Measurements from ENCODE around the gene UNCX.
"Not testable (repeated sequence)": the region's sequence is repeated elsewhere in the genome, so short reads cannot be mapped to it uniquely, and the experiment has no call there.

The UNCX gene

DNA sequence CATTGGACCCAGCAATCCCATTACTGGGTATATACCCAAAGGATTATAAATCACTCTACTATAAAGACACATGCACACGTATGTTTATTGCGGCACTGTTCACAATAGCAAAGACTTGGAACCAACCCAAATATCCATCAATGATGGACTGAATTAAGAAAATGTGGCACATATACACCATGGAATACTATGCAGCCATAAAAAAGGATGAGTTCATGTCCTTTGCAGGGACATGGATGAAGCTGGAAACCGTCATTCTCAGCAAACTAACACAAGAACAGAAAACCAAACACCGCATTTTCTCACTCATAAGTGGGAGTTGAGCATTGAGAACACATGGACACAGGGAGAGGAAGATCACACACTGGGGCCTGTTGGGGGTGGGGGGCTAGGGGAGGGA is 47.2 kb downstream of the UNCX start:
- DNase-seq: not testable (repeated sequence)

DNA sequence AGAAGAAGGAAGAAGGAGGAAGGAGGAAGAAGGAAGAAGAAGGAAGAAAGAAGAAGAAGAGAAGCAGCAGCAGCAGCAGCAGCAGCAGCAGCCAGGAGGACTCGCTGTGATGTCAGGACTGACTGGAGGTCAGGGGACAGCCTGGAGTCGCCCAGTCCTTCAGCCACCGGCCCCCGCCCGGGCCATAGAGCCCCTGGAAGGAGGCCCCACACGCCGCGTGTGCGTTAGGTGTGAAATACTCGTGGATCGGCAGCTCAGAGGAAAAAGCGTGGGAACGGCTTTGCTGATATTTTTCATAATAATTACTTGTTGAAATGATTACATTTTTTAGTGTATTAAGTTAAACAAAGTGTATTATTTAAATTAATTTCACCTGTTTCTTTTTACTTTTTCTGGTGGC is 48.4 kb downstream of the UNCX start:
- DNase-seq: no peak

DNA sequence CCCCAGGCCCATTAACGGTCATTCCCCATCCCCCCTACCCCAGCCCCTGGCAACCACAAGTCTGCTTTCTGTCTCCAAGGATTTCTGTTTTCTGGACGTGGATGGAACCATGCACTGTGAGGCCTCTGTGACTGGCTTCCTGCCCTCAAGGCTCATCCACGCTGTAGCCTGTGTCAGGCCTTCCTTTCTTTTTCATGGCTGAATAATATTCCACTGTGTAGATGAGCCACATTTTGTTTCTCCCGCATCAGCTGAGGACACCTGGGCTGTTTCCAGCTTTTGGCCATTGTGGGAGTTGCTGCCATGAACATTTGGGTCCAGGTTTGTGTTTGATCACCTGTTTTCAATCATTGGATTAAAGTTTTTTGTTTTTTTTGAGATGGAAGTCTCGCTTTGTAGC is 50.0 kb downstream of the UNCX start:
- no peak for DNase-seq

DNA sequence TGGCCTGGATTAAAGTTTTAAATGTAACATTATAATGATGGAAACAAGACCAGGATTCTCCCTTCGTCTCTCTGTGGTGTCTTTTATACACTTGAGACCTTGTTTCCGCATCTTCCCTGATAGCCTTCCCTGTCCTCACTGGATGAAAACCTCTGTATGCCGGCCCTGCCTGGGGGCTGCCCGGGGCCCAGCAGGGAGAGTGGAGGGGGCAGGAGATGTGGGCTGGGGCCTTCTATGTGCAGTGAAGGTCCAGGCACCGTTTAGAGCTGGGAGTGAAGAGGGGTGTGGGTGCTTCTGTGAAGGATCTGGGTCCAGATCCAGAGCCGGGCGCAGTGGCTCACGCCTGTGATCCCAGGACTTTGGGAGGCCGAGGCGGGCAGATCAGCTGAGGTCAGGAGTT is 50.7 kb downstream of the UNCX start:
- no peak for DNase-seq

DNA sequence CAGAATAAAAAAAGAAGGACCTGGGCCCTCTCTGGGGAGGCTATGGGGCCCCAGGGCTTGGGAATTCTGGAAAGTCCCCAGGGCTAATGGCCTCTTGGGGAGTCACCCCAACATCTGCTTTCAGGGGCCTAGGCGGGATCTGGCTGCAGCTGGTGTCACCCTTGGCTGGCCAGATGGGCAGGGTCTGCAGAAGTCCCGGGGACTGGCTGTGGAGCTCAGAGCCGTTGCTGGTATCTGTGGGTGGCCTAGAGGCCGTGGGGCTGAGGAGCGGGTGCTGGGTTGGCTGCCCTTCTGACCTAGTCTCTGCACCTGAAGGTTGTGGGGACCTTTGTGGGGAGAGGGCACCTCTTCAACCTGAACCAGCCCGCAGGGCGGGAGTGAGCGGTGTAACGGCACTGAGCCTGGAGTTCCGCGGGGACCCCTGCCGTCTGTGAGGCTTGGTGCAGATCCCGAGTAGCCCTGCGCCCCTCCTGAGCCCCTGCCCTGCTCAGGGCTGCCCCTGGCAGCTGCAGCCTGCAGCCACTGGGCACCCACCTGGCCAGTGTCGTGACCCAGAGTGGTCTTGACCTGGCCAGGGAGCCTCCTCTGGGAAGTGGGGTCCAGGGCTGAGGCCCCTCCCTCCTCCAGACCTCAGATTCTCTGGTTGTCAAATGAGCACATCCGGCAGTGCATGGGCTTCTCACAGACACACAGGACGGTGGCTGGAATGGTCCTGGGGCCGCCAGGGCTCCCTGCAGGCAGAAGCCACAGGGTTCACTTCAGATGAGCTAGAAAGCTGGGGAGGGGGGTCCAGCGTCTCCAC is 51.5 kb downstream of the UNCX start:
- DNase-seq: no peak

DNA sequence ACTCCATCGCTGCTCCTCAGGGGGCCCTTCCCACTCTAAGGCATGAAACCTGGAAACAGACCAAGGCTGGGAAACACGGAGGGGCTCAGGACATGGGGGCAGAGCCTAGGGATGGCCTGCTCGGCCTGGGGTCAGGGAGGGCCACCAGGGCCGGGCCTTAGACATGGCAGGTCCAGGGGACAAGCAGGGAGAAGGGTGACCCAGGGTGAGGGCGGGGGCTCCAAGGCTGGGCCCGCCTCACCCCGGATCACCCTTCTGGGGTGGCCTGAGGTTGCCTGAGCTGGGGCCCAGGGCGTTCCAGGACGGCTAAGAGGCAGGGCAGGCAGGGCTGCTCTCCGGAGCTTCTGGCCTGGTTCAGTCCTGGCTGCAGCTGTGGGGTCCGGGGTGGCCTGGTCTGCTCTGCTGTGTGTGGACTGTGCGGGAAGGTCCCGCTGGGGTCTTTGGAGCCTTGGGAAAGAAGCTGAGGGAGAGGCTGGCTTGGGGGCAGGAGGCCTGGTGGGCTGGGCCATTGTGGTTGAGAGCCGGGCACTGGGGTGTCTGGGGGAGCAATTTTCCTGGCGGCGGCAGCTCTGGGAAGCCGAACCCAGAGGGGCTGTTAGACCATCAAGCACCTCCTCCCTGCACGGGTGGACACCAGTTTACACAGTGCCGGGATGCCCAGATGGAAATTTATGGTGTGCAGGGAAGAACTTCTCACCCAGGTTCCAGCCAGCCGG is 52.2 kb downstream of the UNCX start:
- no peak for DNase-seq

DNA sequence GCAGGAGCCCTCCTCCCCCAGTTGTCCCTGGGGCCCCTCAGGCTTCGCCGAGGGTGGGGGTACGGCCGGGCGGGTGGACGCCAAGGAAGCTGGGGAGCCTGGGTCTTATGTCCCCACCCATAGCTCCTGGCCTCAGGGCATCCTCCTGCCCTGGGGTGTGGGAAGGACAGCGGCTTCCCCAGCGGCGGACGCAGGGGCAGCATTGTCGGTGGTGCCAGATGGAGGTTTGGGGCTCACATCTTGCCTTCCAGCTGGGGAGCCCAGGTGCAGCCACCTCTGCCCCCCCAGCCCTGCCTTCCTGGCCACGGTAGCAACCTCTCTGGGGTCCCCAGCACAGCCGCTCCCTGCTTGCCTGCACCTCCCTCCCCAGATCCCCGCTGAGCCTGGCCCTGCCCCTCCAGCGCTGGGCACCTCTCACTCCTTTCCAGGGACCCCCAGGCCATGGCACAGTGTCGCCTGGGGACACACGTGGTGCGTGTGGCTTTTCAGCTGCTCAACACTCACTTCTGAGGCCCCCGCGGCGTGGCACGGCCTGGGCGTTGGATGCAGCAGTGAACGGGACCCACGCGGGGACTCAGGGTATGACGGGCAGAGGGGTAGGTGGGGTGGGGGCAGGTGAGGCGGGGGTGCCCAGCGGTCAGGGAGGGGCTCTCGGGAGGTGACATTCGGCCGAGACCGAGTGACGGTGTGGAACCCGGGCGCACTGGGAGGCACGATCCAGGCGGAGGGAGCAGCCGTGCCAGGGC is 53.1 kb downstream of the UNCX start:
- no peak for DNase-seq
